VCaP (cell line): ENCODE measurements around the gene WASF3.

Source experiments
- H3K27ac ChIP-seq: fragments of 450-650 bp; 2 replicates; pipeline ENCODE4 v1.5.1; 2017
- TF ChIP-seq, protein P1 (sequence below): fragments of 450-650 bp; conservative IDR thresholded peaks from 2 replicates; pipeline ENCODE4 v1.5.1; 2017; ENCODE audit warnings: mild to moderate bottlenecking, moderate library complexity

Gene WASF3

DNA sequence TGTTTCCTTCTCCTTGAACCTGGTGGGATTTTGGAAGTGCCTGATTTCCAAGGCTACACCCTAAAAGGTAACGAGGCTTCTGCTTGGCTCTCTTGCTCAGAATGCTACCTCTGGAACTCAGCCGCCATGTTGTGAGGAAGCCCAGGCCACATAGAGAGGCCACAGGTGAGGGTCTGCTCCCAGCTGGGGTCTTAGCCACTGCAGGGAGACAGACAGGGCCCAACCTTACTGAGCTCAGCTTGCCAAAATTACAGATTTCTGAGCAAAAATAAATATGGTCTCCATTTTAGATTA, 141.7 kb downstream of the WASF3 start:
- no peak overlapping the region; the same call in 1 of the 2 replicates for H3K27ac ChIP-seq
- TF ChIP-seq, protein P1, sequence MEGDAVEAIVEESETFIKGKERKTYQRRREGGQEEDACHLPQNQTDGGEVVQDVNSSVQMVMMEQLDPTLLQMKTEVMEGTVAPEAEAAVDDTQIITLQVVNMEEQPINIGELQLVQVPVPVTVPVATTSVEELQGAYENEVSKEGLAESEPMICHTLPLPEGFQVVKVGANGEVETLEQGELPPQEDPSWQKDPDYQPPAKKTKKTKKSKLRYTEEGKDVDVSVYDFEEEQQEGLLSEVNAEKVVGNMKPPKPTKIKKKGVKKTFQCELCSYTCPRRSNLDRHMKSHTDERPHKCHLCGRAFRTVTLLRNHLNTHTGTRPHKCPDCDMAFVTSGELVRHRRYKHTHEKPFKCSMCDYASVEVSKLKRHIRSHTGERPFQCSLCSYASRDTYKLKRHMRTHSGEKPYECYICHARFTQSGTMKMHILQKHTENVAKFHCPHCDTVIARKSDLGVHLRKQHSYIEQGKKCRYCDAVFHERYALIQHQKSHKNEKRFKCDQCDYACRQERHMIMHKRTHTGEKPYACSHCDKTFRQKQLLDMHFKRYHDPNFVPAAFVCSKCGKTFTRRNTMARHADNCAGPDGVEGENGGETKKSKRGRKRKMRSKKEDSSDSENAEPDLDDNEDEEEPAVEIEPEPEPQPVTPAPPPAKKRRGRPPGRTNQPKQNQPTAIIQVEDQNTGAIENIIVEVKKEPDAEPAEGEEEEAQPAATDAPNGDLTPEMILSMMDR, result no peak

DNA sequence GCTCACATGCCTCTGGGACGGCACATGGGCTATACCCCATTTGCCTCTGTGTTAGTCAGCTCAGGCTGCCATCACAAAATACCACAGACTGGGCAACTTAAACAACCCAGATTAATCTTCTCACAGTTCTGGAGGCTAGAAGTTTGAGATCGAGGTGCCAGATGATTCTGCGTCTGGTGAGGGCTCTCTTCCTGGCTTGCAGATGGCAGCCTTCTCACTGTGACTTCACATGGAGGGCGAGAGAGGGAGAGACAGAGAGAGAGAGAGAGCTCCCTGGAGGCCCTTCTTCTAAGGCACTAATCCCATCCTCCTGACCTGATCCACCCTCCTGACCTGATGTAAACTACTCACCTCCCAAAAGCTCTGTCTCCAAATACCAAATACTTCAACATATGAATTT, 148.1 kb downstream of the WASF3 start:
- TF ChIP-seq, protein P1, result no peak
- no peak overlapping the region for H3K27ac ChIP-seq

DNA sequence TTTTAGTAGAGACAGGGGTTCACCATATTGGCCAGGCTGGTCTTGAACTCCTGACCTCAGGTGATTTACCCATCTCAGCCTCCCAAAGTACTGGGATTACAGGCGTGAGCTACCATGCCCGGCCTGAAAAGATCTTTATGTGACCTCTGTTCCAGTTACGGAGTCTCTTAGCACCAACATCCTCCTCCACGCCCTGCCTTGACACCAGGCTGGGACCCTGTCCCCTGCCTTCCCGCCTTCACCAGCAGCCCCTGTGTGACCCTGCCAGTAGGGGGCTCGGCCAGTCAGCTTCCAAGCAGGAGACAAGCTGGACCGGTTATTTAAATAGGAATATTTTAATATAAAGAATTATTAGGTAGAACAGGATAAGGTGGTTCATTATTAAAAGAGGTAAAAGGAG, 148.9 kb downstream of the WASF3 start:
- TF ChIP-seq, protein P1, result no peak
- H3K27ac ChIP-seq, result no peak overlapping the region

DNA sequence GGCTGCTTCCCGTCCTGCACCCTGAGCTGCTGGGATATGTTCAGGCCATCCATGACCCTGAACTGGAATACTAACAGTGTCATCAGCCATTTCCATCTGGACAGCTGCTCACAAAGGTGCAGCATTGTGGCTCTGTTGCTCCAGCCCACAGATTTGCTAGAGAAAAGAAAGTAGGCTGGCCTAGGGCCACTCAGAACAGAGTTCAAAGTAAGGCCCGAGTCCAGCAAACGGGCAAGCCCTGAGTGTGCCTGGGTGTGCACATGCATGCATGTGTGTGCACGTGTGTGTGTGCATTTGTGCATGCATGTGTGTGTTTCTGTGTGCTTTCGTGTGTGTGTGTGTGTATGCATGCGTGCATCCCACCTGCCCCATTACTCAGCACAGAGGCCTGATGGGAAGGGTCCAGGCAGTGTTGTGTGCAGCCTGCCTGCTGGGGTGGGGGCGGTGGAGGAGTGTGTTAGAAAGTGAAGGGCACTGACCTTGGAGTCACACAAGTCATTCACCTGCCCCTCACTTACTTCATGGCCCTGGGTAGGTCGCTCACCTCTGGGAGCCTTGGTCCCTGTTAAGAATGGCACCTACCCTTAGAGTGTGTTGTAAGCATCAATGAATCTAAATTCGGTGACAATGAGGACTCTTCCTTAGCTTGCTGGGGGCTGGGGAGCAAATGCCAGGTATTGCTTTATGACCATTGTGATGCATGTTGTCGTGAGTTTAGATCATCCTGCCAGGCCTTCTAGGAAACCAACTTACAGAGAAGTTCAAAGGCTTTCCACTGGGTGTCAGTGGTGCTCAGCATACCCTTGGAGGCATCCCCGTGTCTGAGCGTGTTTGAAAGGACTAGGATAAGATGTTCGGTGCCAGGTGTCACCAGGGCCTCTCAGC, 149.9 kb downstream of the WASF3 start:
- H3K27ac ChIP-seq, result no peak overlapping the region
- TF ChIP-seq, protein P1, result peak; percentile 83

DNA sequence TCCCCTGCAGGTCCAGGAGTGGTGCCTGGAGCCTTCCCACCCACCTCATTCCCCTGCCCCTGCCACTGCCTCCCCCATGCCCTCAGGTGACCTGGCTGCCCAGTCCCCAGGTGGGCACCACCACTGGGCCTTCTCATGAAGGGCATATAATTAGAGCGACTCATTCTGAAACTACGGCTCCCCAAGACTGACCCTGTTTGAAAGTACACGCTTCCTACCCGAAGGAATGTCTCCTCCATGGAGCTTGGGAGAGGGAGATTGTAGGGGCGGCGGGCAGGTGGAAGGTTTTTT, 150.5 kb downstream of the WASF3 start:
- TF ChIP-seq, protein P1, result peak; percentile 59
- H3K27ac ChIP-seq, result no peak overlapping the region

DNA sequence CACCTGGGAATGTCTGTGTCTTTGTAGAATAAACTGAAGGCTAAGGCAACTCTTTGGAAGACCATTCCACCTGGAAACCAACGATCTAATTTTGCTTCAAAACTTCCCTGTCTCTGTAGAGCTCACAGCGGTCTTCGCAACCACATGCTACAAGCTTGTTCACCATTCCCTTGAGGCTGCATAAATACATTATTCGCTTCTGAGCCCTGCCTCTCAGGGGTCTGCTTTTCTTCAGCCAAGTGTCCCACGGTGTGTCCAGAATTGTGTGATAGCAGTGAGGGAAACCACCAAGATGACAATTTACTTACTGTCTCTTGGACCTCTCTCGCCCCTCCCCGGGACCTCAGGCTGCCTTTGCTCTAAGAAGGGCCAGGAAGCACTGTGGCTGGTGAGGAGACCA, 152.0 kb downstream of the WASF3 start:
- TF ChIP-seq, protein P1, result no peak
- H3K27ac ChIP-seq, result no peak overlapping the region

DNA sequence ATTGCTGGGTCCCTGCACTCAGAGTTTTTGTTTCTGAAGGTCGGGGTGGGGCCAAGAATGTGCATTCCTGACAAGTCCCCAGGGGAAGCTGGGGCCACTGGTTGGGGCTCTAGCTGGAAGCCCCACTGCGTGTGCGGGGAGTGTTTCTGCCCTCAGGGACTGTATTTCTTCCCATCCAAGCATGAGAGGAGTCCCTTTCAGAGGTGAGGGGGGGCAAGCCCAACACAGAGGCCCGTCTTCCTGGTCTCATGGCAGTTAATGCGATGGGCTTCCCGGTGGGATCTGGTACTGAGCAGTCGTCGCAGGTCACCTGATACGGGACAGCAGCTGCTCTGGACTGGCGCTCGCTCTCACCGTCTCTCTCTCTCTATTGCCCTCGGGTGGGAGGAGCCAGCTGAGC, 152.7 kb downstream of the WASF3 start:
- TF ChIP-seq, protein P1, result no peak
- H3K27ac ChIP-seq, result no peak overlapping the region
